Middle frontal gyrus (tissue), 1 donor: ENCODE measurements around the gene PHLDB3.
"Not testable (repeated sequence)": the region's sequence is repeated elsewhere in the genome, so short reads cannot be mapped to it uniquely, and the experiment has no call there.

Experiments
- DNase-seq: peaks from one replicate; pipeline ENCODE4 v3.0.0-alpha.2; 2015; ENCODE audit warnings: low spot score; ENCODE audit errors: extremely low spot score

Gene PHLDB3

GRCh38 chr19:43527860-43528622 lies 23.5 kb upstream of the PHLDB3 start:
- no peak for DNase-seq

GRCh38 chr19:43526884-43527859 lies 22.6 kb upstream of the PHLDB3 start, which contains the start of gene ETHE1:
Gene ETHE1, minus strand, starts transcription at chr19:43527201. Its CDS starts 24 bp downstream, at chr19:43527177.
- DNase-seq: peak; percentile 39

GRCh38 chr19:43525836-43526771 lies 21.6 kb upstream of the PHLDB3 start:
- no peak for DNase-seq

- no peak for DNase-seq
Observed at GRCh38 chr19:43524922-43525835, 20.6 kb upstream of the PHLDB3 start.

- DNase-seq: not testable (repeated sequence)
Observed at GRCh38 chr19:43523696-43524095, 19.1 kb upstream of the PHLDB3 start.

GRCh38 chr19:43522929-43523328 lies 18.4 kb upstream of the PHLDB3 start:
- DNase-seq: no peak

GRCh38 chr19:43519436-43520088 lies 15.0 kb upstream of the PHLDB3 start:
- peak; percentile 66 for DNase-seq

- DNase-seq: no peak
Observed at GRCh38 chr19:43518051-43518450, 13.5 kb upstream of the PHLDB3 start.

- not testable (repeated sequence) for DNase-seq
Observed at GRCh38 chr19:43512399-43512798, 7.9 kb upstream of the PHLDB3 start.

- no peak for DNase-seq
Observed at GRCh38 chr19:43511324-43511723, 6.8 kb upstream of the PHLDB3 start.

GRCh38 chr19:43510713-43511112 lies 6.2 kb upstream of the PHLDB3 start:
- no peak for DNase-seq

- no peak for DNase-seq
Observed at GRCh38 chr19:43507880-43508279, 3.3 kb upstream of the PHLDB3 start.

- DNase-seq: no peak
Observed at GRCh38 chr19:43506629-43507028, 2.1 kb upstream of the PHLDB3 start.

- DNase-seq: no peak
Observed at GRCh38 chr19:43505941-43506340, 1.4 kb upstream of the PHLDB3 start.

GRCh38 chr19:43505186-43505456 lies 575 bp upstream of the PHLDB3 start:
- no peak for DNase-seq

GRCh38 chr19:43503501-43504425 lies 783 bp downstream of the PHLDB3 start:
- DNase-seq: peak; percentile 89

- DNase-seq: no peak
Observed at GRCh38 chr19:43502419-43502976, 2.0 kb downstream of the PHLDB3 start.
